Activated CD8-positive, alpha-beta memory T cell treated with anti-CD3 and anti-CD28 coated beads, Interleukin-2, amount 50 U/mL, for 24 hours (primary cell): ENCODE results near the gene NDRG4.
"Not testable (repeated sequence)": the region's sequence is repeated elsewhere in the genome, so short reads cannot be mapped to it uniquely, and the experiment has no call there.

Experiments
- DNase-seq: peaks from one replicate; pipeline ENCODE4 v3.0.0-alpha.2; 2020; ENCODE audit errors: extremely low read depth

Gene NDRG4

DNA sequence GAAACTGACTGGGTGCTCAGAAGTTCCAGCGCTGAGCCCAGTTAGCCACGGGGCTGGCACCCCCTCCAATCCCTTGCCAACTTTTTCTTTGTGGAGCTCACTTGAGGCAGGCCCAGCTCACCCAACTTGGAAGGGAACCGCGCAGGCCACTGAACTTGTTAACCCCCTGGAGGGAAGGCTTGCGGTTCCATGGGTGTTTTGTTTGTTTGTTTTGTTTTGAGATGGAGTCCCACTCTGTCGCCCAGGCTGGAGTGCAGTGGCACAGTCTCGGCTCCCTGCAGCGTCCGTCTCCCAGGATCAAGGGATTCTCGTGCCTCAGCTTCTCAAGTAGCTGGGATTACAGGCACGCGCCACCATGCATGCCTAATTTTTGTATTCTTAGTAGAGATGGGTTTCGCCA, 34.1 kb upstream of the NDRG4 start:
- DNase-seq = no peak

DNA sequence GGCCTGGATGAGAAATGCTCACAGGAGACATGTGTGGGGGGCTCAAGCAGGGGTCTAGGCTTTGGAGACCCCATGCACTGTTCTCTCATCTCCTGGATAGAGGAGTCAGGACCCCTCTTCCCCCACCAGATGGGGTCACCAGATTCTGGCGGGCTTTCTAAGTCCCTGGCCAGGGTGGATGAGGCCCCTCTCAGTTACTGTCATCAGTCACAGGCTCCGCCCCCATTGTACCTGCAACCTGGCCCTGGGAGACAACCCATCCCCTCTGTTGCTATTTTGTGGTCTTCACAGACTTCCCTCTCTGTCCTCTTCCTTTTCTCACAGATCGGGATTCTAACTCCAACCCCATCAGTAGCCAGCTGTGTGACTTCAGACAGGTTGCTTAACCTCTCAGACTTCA, 33.5 kb upstream of the NDRG4 start:
- DNase-seq = no peak

DNA sequence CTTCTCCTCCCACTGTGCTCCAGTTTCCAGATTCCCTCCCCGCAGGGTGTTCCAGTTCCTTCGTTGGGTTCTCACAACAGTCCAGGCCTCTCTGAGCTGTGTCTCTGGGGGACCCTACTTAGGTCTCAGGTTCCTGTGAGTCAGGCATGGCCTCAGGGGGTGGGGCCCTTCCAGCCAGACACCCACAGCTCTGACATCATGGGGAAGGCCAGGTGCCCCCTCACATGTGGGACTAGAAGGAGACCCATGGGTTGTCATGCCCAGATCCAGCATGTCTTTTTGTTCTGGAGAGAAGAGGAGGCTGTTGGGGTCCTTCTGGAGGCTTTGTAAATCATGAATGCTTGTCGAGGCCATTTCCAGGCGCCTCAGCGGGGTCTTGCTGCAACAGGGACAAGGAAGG, 32.0 kb upstream of the NDRG4 start:
- DNase-seq = no peak

DNA sequence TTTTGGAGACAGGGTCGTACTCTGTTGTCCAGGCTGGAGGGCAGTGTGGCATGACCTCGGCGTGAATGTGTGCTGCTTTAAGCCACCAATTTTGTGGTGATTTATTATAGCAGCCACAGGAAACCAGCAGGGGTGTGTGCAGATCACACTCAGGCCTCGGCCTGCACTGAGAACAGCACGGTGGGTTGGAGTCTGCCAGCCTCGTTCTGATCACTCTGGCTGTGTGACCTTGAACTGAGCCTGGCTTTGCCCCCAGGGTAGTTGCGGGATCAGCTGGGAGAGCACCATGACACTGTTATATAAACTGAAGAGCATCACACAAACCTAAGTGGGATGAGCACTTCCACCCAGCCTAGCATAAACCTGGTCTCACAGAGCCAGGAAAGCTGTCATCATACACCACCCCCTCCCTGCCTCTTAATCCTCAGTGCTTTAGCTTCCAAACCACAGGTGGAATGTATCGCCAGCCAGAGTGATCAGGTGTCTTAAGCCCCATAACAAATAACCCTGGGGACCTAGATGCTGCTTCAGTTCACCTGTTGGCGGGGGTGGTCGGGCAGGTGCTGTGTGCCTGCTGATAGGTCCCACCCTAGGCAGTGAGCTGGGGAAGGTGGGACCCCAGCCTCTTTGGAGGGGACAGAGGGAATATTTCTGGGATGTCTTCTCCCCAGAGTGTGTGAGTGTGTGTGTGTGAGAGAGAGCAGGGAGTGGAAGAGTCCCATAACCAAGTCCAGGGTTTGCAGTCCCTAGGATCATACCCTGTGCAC, 28.6 kb upstream of the NDRG4 start:
- no peak for DNase-seq

DNA sequence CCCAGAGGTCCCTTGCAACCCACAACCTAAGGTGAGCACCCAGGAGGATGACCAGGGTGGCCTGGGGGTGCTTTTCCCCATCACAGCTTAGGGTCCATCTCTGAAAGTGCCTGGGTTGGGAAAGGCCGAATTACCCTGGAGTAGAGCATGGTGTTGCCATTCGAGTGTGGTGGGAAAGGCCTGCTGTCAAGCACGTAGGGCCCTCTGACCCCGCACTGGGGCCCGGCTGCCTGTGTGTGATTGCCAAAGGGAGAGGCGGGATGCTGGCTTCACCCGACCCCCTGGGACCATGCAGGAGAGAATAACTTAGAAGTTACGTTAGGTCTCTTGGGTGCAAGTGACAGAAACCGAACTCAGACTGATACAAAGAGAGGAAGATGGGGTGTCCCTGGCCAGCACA, 27.7 kb upstream of the NDRG4 start:
- no peak for DNase-seq

DNA sequence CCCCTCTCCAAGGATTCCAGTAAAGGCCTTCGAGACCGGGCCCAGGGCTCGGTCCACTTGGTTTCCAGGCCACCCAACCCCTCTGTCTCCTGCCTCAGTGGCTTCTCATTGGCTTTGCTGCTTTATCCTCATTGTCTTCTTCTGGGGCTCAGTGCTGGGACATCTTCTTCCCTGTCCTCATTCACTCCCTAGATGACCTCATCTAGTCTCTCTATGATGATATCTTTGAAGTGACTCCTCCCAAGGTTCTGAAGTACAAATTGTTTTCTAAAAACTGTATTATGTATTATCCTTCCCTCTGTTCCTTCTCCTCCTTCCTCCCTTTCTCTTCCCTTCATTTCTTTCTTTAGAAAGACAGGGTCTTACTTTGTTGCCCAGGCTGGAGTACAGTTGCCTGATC, 27.1 kb upstream of the NDRG4 start:
- no peak for DNase-seq

DNA sequence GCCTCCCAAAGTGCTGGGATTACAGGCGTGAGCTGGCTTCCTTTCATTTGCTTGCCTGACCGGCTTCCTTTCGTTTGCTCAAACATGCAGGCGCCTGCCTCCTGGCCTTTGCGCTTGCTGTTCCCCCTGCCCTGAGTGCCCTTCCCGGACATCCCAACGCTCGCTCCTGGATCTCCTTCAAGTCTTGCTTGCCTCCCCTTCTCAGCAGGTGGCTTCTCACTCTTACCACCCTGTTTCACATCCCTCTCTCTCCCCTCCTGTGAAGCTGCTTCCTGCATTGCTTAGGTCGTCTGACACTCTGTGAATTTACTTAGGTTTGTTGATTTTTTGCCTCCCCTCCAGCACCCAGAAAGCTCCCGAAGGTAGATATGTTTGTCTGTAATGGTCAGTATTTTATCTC, 25.6 kb upstream of the NDRG4 start:
- DNase-seq = no peak

DNA sequence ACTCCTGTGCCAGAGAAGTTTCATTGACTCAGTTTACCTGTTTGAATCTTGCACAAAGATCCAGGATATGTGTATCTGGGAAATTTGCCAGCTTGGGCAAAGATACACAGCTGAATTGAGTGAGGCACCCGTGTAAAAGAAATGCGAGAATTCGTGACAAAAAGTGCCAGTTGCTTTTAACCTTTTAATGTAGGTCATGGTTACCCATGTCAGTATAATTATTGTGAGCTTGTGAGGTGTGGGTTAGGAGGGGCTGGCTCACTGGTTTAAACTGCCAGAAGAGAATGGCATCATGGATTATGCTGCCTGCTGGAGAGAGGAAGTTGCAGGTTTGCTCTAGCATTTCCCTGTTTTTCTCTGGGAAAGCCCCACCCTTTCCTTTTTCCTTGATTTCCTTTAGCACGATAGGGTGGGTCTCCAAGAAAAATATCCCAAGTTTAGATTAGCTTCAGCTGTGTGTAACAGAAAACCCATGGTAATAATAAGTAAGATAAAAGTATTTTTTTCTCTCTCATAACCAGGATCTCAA, 24.8 kb upstream of the NDRG4 start:
- no peak for DNase-seq

DNA sequence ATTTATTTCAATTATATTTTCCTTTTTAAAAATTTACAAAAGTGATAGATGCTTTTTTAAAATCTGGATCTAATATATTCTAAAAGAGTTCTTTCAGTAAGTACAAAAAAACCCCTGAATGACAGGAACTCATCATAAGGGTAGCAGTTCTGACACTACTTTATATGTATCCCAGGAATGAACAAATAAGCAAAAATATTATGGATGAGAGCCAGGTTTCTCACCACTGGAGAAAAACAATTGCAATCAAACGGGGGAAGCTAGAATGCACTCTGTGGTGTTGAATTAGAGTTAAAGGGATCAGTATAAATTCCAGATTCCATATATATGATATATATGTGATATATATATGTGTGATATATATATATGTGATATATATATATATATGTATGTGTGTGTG, 23.2 kb upstream of the NDRG4 start:
- DNase-seq = no peak

DNA sequence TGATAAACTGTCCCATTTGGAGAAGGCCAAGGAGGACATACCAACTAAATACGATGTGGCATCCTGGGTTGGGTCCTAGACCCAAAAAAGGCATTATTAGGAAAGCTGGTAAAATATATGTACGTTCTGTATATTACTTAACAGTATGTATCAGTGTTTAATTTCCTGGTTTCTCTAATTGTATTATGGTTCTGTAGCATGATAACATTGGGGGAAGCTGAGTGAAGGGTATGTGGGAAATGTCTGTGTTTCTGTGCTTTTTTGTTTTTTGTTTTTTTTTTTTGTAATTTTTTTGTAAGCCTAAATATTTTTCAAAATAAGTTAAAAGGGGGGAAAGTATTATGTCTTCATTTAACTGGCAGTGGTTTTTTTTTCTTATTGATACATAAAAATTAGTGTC, 21.5 kb upstream of the NDRG4 start:
- no peak for DNase-seq

DNA sequence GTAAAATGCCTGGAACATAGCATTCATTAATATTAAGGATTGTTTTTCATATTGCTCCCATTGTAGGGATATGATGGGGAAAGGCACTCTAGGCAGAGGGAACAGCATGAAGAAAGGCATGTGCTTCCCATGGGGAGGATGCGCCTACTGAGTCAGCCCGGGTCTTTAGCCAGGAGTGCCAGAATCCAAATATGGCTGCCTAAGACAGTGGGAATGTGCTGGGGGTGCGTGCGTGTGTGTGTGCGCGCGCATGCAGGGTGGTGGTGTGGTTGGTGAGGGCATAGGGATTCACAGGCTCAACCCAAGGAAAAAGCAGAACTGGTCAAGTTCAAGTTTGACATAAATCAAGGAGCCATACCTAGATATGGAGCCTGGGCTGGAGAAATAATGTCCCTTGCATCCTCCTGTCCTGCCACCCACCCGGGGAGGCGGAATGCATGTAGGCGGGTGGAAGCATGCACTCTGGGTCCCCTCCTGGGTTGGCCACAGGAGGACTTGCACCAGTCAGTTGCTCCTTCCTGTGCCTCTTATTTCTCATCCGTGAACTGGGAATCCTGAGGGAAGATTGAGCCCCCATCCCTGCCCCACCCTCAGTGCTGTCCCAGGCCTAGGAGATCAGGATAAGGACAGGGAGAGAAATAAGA, 18.6 kb upstream of the NDRG4 start:
- no peak for DNase-seq

DNA sequence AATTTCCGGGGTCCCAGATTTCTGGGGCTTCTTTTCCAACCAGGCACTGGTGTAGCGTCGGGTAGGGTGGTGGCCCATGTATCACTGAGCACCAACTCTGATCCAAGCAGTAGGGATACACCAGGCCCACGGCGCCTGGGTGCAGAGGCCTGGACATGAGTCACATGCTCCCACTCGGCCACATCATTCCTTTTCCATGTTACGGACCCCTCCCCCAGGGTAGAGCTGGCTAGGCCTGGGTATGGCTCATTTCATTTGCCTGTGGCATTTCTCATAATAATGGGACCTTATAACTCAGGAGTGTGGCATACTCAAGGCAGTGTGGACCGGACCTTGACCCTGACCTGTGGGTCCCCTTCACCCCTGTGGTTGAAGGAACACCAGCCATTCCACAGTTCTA, 18.0 kb upstream of the NDRG4 start:
- DNase-seq = no peak

DNA sequence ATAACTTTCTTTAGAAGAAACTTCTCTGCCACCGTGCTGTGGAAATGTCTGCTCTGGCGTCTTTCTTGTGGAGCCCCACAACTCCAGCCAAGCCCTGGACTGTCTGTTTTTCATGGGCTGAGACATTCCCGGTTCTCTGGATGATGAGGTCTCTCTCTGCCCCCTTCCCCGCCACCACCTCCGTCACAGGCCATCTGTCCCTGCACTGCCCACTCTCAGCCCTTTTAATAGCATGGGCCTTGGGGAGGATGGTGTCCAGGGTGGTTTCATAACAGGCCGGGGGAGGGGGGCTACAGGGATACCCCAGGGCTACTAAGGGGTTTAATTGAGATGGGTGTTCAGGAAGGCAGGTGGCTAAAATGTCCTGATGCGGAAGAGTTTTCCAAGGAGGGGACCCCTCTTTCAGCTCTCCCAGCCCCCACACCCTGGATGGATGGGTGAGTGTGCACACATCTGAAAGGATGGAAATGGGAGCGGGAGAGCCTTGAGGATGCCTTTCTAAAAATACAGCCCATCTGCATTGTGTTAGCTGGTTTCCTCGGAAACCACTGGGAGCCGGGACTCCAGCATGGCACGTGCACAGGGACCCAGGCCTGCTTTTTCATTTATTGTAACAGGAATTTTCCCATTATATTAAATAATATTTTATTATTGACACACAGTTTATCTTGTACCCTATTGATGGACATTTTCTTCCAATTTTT, 14.6 kb upstream of the NDRG4 start:
- DNase-seq = no peak

DNA sequence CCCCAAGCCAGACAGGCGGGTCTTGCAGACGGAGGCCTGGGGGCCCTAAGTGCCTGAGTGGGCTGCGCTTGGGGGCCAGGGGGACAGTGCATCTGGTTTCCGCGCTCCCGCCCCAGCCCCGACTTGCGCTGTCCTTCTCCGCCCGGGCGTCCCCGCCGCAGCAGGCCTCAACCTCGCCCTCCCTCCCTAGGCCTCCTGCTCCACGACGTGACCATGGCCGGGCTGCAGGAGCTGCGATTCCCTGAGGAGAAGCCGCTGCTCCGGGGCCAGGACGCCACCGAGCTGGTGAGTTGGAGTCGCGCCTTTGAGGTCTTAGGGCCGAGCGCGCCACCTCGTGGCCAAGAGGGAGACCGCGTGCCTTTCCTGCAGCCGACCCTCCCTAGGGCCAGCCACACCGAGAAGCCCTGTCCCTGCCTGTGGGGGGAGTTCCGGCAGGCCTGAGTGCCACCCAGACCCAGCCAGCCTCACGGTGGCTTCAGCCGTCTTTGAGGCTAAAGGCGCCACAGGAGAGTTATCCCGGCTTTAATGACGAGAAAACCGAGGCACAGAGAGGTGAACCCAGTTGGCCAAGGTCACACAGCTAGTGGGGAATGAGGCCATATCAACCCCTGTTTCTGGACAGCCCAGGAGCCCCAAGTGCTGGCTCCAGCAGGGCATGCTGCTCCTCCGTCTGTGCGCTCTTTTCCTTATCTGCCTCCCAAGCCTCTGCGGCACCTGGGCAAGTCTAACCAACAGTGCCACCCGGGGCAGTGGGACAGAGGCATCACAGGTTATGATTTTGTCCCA, 12.2 kb upstream of the NDRG4 start:
- no peak for DNase-seq

DNA sequence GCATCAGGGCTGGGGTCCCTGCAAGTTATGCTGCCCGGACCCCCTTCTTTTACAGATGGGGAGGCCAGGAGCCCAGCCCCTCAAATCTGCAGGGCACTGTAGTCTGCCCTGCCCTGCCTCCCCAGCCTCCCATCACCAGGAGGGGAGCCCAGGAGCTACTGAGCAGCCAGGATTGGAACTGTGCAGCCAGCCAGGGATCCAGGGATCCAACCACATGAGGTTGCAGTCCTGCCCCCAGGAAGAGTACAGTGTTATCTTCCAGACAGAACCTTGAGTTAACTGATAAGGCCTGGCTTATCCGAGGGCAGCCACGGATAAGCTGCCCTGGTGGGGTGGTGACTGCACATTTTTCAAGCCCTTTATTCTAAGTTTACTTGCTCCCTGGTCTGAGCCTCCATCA, 11.4 kb upstream of the NDRG4 start:
- DNase-seq = no peak

DNA sequence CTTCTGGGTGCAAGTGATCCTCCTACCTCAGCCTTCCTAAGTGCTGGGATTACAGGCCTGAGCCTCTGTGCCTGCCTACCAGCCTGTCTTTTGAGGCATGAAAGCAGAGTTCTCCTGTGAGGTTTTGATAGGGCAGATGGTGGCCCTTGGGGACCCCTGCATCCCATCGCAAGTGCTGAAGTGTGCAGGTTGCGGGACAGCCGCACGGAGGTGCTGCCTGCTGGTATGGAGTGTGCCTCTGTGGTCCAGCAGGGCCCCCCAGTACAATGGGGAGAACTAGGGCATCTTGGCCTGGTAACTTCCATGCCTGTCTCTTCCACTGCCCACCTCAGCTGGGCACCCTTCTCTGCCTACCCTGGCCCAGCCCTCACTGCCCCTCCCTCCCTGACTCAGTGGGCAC, 9.9 kb upstream of the NDRG4 start:
- no peak for DNase-seq

DNA sequence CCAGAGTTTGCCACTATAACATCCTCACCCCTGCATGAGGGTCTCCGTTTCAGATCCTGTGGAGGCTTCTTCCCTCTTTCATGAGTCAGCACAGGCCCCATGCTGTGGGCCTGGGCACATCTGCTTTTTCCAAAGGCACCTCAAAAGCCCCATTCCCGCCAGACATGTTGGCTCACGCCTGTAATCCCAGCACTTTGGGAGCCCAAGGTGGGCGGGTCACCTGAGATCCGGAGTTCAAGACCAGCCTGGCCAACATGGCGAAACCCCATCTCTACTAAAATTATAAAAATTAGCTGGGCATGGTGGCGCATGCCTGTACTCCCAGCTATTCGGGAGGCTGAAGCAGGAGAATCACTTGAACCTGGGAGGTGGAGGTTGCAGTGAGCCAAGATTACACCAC, 9.4 kb upstream of the NDRG4 start:
- DNase-seq = not testable (repeated sequence)

DNA sequence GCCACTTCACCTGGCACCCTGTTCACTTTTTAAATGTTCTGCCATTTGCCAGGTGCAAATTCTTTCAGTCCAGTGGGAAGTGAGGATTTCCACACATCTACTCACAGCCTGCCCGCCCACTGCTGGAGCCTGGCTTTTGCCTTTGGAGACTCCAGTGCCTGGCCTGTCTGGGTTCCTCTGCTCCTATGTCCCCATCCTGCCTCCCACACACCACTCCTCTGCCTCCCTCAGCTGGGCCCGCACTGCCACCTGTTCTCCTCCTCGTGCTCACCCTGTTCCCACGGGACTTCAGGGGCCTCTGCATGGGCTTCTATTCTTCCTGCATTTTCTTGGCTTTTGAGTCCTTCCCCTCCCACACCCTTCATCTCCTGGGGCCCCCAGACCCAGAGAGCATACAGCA, 7.9 kb upstream of the NDRG4 start:
- no peak for DNase-seq

DNA sequence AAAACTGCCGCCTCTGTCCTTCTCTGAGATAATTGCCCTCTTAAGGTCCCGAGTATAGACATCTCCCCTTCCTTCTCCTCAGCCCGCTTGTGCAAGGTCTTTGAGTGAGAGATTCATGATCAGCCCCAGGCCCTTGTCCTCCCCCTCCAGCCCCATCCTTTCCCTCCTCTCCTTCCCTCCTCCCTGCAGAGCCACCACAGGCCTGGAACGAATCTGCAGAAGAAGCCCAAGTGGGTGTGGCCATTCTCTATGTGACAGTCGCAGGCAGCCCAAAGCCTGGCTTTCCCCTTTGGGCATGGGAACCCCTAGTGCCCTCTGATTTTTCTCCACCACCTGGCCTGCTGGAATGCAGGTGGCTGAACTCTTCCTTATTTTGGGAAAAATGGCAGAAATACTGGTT, 7.2 kb upstream of the NDRG4 start:
- DNase-seq = no peak

DNA sequence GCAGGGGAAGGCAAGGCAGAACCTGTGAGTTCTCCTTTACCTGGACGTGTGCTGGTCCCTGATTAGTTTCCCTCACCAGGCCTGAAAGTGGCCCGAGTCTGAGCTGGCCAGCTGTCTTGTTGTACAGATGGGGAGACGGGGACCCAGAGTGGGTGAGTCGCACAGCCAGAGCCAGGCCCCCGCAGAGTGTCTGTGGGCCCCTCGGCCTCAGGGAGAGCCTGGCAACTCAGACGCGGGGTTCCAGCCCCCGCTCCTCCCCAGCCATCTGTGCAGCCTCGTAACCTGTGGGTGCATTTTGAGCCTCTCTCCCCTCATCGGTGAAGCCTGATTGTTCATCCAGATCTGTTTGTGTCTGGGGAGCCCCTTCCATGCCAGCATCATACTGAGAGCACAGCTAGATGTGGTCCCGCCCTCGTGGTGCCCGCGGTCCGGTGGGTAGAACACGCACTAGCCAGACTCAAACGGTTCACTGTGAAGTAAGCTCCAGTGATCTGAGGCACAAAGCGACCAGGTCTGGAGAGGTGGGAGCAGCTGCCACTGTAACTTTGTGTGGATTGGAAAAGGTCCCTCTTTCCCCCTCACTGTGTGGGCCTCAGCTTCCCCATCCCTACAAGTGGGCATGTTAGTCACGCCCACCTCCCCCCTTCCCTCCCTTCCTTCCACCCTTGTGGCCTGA, 6.0 kb upstream of the NDRG4 start:
- DNase-seq = no peak

DNA sequence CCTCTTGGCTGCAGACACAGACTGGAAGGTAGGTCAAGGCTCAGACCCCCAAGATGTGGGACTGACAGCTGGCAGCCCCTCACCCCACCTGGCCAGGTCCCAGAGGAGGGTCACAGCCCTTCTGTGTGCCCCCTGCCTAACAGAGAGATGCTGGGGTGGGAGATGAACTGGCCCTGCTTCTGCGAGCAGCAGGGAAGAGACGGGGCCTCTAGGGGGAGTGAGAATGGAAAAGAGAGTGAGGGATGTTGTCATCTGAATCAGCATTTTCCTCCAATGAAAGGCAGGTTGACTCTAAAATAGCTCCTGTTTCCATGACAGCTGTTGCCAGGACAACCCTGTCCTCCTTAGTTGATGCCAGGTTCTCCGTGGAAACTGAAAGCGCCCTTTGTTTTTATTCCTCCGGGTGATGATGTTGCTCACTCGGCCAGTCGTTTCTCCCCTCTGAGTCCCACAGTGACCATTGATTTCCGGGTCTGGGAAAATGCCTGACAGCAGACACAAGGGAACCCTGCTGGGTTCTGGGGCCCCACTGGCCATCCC, 4.9 kb upstream of the NDRG4 start:
- DNase-seq = no peak
